ENCODE measurements around the gene ADSS1.

DNA sequence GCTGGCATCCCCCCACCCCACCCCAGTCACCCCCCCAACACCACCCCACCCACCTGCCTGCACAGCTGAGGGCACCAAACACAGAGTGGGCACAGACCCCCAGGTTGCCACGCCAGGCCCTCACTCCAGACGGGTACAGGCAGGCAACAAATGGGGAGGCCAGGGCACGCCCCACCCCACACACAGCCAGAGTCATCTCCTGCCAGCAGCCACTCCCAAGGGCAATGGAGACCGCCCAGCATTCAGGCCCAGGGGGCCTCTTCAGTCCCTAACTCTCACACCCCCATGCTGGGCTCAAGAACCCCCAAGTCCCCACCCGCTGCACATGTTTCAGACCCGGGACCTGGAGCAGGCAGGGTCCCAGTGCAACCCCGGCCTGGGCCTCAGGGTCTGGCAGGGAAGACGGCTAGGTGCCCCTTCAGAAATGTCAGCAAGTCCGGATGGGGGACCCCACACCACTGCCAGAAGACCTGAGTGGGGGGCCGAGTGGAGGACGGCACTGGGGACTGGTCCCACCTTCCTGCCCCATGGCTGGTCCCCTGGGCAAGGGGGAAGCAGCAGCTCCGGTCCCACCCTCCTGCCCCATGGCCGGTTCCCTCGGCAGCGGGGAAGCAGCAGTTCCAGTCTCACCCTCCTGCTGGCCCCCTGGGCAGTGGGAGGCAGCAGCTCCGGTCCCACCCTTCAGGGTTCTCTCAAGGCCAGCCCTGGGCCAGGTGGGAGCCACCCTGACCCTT, 59.6 kb downstream of the ADSS1 start:
- TF ChIP-seq POLR2A (IDR thresholded peaks at IDR 0.05; ENCODE audit: low read length) (no peak), GATA1 (IDR thresholded peaks at IDR 0.05; ENCODE audit: low read depth, low read length) (no peak)

Measured in erythroblast (primary cell).